Jurkat, Clone E6-1 (cell line): ENCODE data around the gene TUBB6.

Experiments used
- DNase-seq: peaks from one replicate; pipeline ENCODE4 v3.0.0-alpha.2; 2011; ENCODE audit warnings: low read depth, low spot score
- H3K4me3 ChIP-seq: 2 replicates; pipeline ENCODE4 v1.5.1; 2011; ENCODE audit warnings: mild to moderate bottlenecking, low read length, control low read depth, moderate library complexity

Gene TUBB6

DNA sequence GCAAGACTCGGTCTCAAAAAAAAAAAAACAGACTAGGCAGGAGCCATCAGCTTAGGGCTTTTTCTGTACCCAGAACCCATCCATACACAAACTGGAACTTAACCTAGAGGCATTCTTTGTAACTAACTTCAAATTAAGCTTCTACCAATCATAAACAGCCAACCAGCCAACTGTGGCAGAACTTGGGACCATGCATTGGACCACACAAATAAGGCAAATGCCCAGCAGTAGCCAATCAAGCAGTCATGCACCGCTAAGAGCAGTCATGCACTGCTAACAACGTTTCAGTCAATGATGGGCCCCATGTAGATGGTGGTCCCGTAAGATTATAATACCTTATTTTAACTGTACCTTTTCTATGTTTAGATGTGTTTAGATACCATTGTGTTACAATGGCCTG is 22.7 kb downstream of the TUBB6 start:
- no peak for DNase-seq
- no peak overlapping the region for H3K4me3 ChIP-seq

DNA sequence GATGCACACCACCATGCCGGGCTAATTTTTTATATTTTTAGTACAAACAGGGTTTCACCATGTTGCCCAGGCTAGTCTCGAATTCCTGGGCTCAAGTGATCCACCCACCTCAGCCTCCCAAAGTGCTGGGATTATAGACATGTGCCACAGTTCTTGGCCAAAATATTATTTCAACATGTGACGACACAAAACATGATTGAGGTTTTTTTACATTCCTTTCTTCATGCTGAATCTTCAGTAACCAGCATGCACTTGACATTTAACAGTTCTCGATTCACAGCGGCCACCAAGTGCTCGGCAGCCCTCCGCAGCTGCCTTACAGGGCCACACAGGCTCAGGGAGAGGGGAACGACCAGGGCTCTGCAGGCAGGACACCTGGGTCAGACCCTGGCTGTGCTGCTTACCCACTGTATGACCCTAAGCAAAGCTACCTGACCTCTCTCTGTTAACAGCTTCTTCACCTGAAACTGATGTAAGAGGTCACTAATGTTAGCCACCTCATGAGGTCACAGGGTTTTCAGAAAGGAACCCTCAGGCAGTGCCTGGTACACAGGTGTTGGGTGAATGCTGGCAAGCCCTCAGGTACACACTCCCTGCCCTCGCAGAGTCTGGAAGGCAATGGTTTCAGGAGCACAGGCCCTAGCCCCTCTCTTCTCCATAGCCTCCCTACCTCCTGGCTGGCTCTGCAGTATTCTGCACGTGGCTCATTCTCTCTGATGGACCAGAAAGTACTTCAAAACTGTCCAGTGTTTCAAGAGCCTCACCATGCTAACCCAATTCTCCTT is 25.7 kb downstream of the TUBB6 start:
- no peak overlapping the region for H3K4me3 ChIP-seq
- DNase-seq: no peak

DNA sequence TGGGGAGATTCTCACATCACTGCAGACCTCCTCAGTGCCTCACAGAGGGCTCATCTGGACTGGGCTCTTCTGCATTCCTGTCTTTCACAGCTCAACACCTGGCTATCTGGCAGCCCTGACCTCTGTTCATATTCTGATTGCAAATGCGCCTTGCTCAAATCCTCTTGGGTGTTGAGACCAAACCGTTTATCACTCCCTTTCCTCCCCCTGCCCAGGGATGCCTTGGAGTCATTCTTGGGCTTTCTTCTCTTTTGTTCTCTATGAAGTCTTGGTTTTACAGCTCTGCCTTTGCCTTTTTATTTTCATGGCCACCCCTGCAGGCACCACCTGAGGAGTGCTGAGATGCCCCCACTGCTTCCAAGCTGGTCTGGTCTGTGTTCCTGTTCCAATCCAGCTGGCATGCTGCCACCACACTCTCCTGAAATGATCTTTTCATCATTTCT is 26.3 kb downstream of the TUBB6 start:
- no peak overlapping the region for H3K4me3 ChIP-seq
- DNase-seq: no peak

GRCh38 chr18:12334863-12335262 is 26.8 kb downstream of the TUBB6 start:
- H3K4me3 ChIP-seq: no peak overlapping the region
- no peak for DNase-seq

DNA sequence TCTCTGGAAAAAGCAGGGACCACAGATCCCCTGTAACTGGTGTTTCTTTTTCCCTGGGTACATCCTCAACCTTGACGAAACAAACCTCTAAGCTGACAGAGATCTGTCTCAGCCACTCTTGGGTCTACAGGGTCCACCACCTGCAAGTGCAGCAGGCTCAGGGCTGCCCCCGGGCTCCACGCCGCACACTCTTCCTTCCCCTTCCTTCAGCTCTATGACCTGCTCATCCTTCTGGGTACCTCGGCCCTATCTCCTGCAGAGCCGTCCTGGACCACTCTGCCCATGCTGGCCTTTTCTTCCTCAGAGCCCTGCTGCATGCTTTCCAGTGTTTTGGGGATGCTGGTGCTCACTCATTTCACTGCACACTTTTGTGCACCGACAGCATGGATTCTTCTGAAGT is 27.5 kb downstream of the TUBB6 start:
- DNase-seq: no peak
- H3K4me3 ChIP-seq: no peak overlapping the region

- no peak overlapping the region for H3K4me3 ChIP-seq
- DNase-seq: no peak
Measured at GRCh38 chr18:12336171-12336613, 28.2 kb downstream of the TUBB6 start.

- no peak overlapping the region for H3K4me3 ChIP-seq
- DNase-seq: no peak
Measured at GRCh38 chr18:12336887-12337286, 28.8 kb downstream of the TUBB6 start.

DNA sequence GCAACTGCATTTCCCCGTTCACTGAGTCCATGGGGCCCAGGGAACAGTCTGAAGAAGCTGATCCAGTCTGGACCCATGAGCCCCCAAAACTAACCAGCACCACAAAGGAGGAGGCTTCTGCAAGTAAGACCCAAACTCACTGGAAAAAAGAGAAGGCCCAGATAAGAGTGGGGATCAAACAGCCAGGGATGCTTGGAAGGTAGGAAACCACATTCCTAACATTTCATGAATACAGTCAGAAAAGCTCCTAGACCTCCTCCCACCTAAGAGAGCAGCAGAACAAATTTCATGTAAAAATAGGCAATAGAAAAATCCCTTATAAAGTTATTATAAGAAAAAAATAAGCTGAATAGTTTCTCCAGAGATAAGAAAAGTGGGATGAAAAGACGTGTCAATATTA is 30.3 kb downstream of the TUBB6 start:
- DNase-seq: no peak
- no peak overlapping the region for H3K4me3 ChIP-seq

- DNase-seq: no peak
- H3K4me3 ChIP-seq: no peak overlapping the region
Measured at GRCh38 chr18:12340945-12341660, 33.1 kb downstream of the TUBB6 start.

- no peak overlapping the region for H3K4me3 ChIP-seq
- DNase-seq: no peak
Measured at GRCh38 chr18:12342661-12343060, 34.6 kb downstream of the TUBB6 start.

GRCh38 chr18:12345491-12346239 is 37.6 kb downstream of the TUBB6 start:
- H3K4me3 ChIP-seq: no peak overlapping the region
- DNase-seq: no peak

GRCh38 chr18:12346240-12346565 is 38.2 kb downstream of the TUBB6 start:
- DNase-seq: no peak
- H3K4me3 ChIP-seq: no peak overlapping the region

DNA sequence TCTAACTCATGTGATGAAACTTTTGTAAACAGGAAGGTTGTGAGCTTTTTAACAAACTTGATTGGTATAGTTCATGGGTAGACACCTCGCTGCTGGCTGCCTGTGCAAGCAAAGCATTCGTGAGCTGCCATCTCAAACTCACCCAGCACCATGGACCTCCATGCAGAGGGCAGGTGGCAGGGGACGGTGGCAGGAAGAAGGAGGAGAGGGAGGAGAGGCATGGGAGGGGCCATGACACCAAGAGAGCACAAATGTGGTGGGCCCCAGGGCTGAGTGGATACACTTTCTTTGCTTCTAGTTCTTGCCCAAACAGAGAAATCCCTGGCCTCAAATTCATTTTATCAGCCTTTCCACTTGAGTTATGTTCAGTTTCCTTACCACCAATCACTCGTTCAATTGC is 39.9 kb downstream of the TUBB6 start:
- no peak overlapping the region for H3K4me3 ChIP-seq
- DNase-seq: no peak

DNA sequence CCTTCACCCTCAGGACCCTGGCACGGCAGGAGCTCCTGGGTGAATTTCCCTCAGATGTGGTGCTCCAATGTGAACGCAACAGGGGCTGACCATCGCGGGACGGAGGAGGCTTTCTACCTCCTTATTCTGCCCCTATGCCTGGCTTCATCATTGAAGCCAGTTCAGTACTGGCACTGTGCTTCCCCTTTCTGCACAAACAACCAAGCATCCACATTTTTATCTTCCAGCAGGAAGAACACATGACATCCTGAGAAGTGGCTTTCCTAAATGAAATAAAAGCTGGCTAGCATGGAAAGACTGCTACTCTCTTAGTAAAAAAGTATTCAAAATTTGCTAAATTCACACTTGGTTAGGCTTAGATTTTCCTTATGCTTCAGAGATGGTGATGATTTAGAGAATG is 44.1 kb downstream of the TUBB6 start:
- DNase-seq: no peak
- H3K4me3 ChIP-seq: no peak overlapping the region

- no peak for DNase-seq
- no peak overlapping the region for H3K4me3 ChIP-seq
Measured at GRCh38 chr18:12359515-12359927, 51.5 kb downstream of the TUBB6 start.

GRCh38 chr18:12361770-12362378 is 53.8 kb downstream of the TUBB6 start:
- H3K4me3 ChIP-seq: no peak overlapping the region
- DNase-seq: no peak

GRCh38 chr18:12362473-12363174 is 54.6 kb downstream of the TUBB6 start:
- no peak overlapping the region for H3K4me3 ChIP-seq
- DNase-seq: no peak

DNA sequence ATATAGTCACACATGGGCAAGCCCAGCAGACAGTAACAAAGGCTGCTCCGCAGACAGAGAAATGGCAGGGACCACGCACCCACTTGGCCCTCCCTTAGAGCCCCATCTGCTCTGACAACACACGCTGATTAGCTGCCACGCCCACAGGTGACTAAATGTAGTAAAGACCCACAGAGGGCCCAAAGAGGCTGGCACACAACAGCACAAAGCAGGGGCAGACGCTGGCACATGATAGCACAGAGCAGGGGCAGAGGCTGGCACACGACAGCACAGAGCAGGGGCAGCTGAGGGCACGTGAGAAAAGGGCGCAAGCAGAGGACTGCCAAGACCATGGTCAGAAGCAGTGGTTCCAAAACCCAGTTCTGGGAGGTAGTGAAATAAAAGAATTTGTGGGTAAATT is 58.3 kb downstream of the TUBB6 start:
- no peak overlapping the region for H3K4me3 ChIP-seq
- DNase-seq: no peak

- H3K4me3 ChIP-seq: no peak overlapping the region
- DNase-seq: no peak
Measured at GRCh38 chr18:12366784-12367183, 58.7 kb downstream of the TUBB6 start.
